Coronary artery (tissue), 2 donors: ENCODE data around the gene RGS17.
"Not testable (repeated sequence)": the region's sequence is repeated elsewhere in the genome, so short reads cannot be mapped to it uniquely, and the experiment has no call there.

ENCODE experiments used
- DNase-seq: peaks from one replicate; pipeline ENCODE4 v3.0.0-alpha.2; 2017; ENCODE audit warnings: low spot score
- H3K27ac ChIP-seq, 2 donors: fragments of 200-600 bp; sonication (generic); one replicate each; pipeline ENCODE4 v1.5.1; 2016 to 2019
- H3K4me3 ChIP-seq: fragments of 200-600 bp; sonication (generic); 2 replicates; pipeline ENCODE4 v1.5.1; 2016; ENCODE audit warnings: mild to moderate bottlenecking, moderate library complexity
- TF ChIP-seq, protein P1 (sequence below): fragments of 200-600 bp; sonication (generic); IDR thresholded peaks from one replicate; pipeline ENCODE4 v1.5.1; 2019; ENCODE audit warnings: antibody characterized with exemption

RGS17 gene

GRCh38 chr6:153126218-153126617 is 4.9 kb downstream of the RGS17 start:
- no peak overlapping the region for H3K4me3 ChIP-seq
- DNase-seq: no peak
- TF ChIP-seq, protein P1, sequence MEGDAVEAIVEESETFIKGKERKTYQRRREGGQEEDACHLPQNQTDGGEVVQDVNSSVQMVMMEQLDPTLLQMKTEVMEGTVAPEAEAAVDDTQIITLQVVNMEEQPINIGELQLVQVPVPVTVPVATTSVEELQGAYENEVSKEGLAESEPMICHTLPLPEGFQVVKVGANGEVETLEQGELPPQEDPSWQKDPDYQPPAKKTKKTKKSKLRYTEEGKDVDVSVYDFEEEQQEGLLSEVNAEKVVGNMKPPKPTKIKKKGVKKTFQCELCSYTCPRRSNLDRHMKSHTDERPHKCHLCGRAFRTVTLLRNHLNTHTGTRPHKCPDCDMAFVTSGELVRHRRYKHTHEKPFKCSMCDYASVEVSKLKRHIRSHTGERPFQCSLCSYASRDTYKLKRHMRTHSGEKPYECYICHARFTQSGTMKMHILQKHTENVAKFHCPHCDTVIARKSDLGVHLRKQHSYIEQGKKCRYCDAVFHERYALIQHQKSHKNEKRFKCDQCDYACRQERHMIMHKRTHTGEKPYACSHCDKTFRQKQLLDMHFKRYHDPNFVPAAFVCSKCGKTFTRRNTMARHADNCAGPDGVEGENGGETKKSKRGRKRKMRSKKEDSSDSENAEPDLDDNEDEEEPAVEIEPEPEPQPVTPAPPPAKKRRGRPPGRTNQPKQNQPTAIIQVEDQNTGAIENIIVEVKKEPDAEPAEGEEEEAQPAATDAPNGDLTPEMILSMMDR: no peak
- no peak overlapping the region for H3K27ac ChIP-seq

DNA sequence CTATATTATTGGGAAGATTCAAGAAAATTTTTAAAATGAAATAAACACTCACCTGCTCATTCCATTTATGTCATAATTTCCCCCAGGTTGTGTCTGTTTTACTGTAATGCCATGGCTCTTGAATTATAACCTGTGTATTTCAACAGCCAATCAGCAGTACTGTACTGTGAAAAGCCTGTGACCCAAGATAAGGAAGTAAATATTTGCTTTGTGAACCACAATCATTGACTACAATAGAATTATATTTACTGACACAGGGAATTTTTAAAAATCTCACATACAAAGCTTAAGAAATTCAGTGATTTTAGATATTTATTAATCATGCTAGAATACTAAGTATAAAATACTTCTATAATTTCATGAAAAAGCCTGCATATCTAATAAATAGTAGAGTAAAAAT is 6.0 kb downstream of the RGS17 start:
- TF ChIP-seq, protein P1: no peak
- H3K4me3 ChIP-seq: no peak overlapping the region
- no peak for DNase-seq
- no peak overlapping the region for H3K27ac ChIP-seq

DNA sequence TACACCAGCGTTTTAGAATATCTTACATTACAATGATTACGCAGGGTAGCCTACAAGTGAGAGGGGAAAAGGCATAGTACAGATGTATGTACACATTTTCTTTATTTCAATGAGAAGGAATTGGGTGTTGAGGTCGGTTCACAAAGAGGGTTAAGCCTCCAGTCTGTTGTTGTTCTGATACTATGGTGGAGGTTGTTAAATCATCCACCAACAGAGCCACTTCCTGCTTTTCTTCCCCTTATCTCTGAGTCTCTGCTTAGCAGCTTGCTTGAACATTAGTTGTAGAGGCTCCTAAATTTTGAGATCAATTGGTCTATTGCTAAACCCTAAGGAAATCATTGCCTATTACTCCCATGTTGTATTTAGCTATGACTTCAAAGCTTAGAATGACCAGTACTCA is 7.3 kb downstream of the RGS17 start:
- Histone ChIP-seq H3K4me3 (no peak overlapping the region), H3K27ac (no peak overlapping the region)
- DNase-seq: no peak
- TF ChIP-seq, protein P1: no peak

DNA sequence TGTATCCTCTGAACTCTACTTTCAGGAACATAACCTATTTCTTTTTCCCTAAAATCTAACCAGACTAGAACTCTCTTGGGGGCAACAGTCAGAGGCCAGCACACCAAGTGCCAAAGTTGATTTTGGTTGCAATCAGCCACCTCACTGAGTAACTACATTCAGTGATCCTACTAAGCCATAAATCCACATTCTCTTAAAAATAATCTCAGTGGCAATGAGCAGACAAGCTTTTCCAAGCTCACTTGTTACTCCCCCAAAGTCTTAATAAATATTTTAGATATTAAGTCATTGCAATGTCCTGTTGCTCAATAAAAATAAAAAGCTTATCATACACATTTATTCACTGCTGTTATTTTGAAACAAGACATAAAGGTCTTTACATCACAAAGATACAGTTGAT is 9.8 kb downstream of the RGS17 start:
- Histone ChIP-seq H3K27ac (no peak overlapping the region), H3K4me3 (no peak overlapping the region)
- DNase-seq: no peak
- TF ChIP-seq, protein P1: no peak

DNA sequence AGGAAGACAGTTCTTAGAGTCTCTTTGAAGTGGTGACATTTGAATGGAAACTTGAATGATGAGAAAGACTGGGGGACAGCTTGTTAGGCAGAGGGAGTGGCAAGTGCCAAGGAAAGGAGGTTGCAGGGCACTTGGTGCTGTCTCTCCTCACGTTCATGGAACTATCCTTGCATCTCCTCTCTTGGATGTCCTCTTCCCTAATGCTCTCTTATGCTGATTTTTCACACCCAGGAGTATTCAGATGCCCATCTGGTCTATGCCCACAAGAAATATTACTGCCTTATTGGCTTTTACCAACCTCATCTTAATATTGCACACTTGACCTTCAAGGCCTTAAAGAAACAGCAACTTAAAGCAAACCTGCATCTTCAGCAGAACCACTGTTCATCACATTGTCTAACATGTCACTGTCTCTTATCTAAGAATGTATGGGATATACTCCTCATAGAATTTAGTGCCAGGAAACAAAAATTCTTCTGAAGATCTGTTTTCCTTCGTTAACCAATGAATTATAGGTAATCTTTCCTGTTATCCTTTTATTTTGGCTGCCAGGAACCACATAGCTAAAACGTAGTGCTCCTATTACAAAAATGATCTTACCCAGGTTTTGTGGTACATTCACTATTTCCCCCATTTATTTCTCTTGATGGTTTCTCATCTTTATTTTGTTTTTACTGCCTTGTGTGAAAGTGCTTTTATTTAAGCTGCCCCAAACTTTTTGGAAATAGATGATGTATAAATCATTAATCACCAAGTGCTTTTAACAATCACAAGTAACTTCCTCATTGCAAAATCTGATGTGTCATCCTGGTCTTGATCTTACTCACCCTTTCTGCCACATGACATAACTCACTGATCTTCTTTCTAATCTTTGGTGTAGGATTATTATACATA is 12.8 kb downstream of the RGS17 start:
- TF ChIP-seq, protein P1: no peak
- Histone ChIP-seq H3K27ac (no peak overlapping the region), H3K4me3 (no peak overlapping the region)
- no peak for DNase-seq

DNA sequence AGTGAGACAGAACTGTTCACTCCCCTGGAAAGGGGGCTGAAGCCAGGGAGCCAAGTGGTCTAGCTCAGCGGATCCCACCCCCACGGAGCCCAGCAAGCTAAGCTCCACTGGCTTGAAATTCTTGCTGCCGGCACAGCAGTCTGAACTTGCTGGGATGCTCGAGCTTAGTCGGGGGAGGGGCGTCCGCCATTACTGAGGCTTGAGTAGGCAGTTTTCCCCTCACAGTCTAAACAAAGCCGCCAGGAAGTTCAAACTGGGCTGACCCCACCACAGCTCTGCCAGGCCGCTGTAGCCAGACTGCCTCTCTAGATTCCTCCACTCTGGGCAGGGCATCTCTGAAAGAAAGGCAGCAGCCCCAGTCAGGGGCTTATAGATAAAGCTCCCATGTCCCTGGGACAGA is 20.0 kb downstream of the RGS17 start:
- not testable (repeated sequence) for DNase-seq, H3K27ac ChIP-seq, H3K4me3 ChIP-seq

GRCh38 chr6:153110612-153111011 is 20.5 kb downstream of the RGS17 start:
- not testable (repeated sequence) for H3K4me3 ChIP-seq, H3K27ac ChIP-seq, DNase-seq

- H3K27ac ChIP-seq: no peak overlapping the region
- H3K4me3 ChIP-seq: no peak overlapping the region
- no peak for DNase-seq
- TF ChIP-seq, protein P1: no peak
Measured at GRCh38 chr6:153108315-153108714, 22.8 kb downstream of the RGS17 start.
